Measurements from ENCODE around the gene PRKAG2. TPM values are rescaled to one million over a fixed set of nuclear protein-coding genes. Genes with fewer than 3 reads are reported as not detected.
"Not testable (repeated sequence)": the region's sequence is repeated elsewhere in the genome, so short reads cannot be mapped to it uniquely, and the experiment has no call there.

PRKAG2 gene
- total RNA-seq, 8 experiments from 2014 or later: 6.3 to 13.4 (median 8.5) TPM

DNA sequence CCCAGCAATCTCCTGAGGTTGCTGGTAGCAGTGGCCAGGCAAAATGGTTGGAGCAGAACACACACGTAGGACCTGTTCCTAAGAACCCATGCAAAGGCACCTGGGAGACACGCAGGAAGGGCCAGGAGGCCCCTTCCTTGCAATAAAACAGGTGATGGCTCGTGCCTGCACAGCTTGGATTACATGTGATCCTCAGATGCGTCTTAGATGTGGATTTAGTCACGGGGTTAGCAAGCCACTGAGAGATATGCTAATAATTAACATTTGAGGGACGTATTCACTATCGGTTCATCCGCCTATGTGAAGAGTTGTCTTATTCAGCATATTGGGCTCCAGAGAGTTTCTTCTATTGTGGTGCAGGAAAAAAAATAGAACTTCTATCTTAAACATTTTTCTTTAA is 352.6 kb downstream of the PRKAG2 start:
- peaks cover 0 to 7% of the 10 kb centered on the region in 2 donors for H3K4me1 ChIP-seq (replicated peaks in 1 of 2)
- WGBS, 10 experiments: 58 to 100% (median 81%) methylated on average over 1 to 8 of the region's 8 CpGs; no CpG with 5 or more reads in 3 of the 10 experiments
- no peak overlapping the region for H3K27ac ChIP-seq
- in situ Hi-C loops (cut with MboI; ENCODE audit: low pct_unique_long_range_greater_than_20kb in 2 of 9, low sequenced_read_pairs in 9 of 9, unreplicated experiment in 9 of 9): no loop called here
- ATAC-seq (replicated peaks in 6 of 8): no peak
- H3K4me3 ChIP-seq: no peak overlapping the region

- 24 to 100% (median 74%) methylated on average over 1 to 20 of the region's 55 CpGs for WGBS, 10 experiments
- in situ Hi-C loops (cut with MboI; ENCODE audit: low pct_unique_long_range_greater_than_20kb in 2 of 9, low sequenced_read_pairs in 9 of 9, unreplicated experiment in 9 of 9): no loop called here
- H3K4me3 ChIP-seq: peak overlapping the region; percentile 27 to 100 (median 36)
- H3K4me1 ChIP-seq (replicated peaks in 1 of 2): peaks cover 10 to 18% of the 10 kb centered on the region in 2 donors
- peak overlapping the region; percentile 70 to 89 for H3K27ac ChIP-seq
- peak in 2 of 8 experiments; percentile 9 to 10 for ATAC-seq (replicated peaks in 6 of 8)
Observed at GRCh38 chr7:151520419-151521261, 356.3 kb downstream of the PRKAG2 start.

- in situ Hi-C loops (cut with MboI; ENCODE audit: low pct_unique_long_range_greater_than_20kb in 2 of 9, low sequenced_read_pairs in 9 of 9, unreplicated experiment in 9 of 9): no loop called here
- WGBS, 10 experiments: 0 to 13% (median 0%) methylated on average over 1 to 13 of the region's 66 CpGs; no CpG with 5 or more reads in 6 of the 10 experiments
- peaks cover 10 to 18% of the 10 kb centered on the region in 2 donors for H3K4me1 ChIP-seq (replicated peaks in 1 of 2)
- peak within 1 kb of the TSS; percentile 77 to 100 (median 99) for H3K4me3 ChIP-seq
- peak; percentile 75 to 92 (median 90) for ATAC-seq (replicated peaks in 6 of 8)
- H3K27ac ChIP-seq: peak within 1 kb of the TSS; percentile 95 to 98
Observed at GRCh38 chr7:151519765-151520418, 357.0 kb downstream of the PRKAG2 start, which contains the start of gene RHEB. RHEB (minus strand) TSS chr7:151519895; CDS start chr7:151519511, 384 bp downstream.

- Histone ChIP-seq H3K4me1 (replicated peaks in 1 of 2) (peaks cover 10 to 18% of the 10 kb centered on the region in 2 donors), H3K4me3 (peak overlapping the region; percentile 77 to 100 (median 99)), H3K27ac (peak overlapping the region; percentile 95 to 98)
- in situ Hi-C loops (cut with MboI; ENCODE audit: low pct_unique_long_range_greater_than_20kb in 2 of 9, low sequenced_read_pairs in 9 of 9, unreplicated experiment in 9 of 9): not testable (repeated sequence)
- 0 to 7% (median 0%) methylated on average over 2 to 9 of the region's 118 CpGs; no CpG with 5 or more reads in 7 of the 10 experiments for WGBS, 10 experiments
- peak; percentile 65 to 77 (median 72) for ATAC-seq (replicated peaks in 6 of 8)
Observed at GRCh38 chr7:151518947-151519764, 357.8 kb downstream of the PRKAG2 start.

GRCh38 chr7:151518105-151518946 is 358.6 kb downstream of the PRKAG2 start:
- peak in 1 of 8 experiments; percentile 6 for ATAC-seq (replicated peaks in 6 of 8)
- in situ Hi-C loops (cut with MboI; ENCODE audit: low pct_unique_long_range_greater_than_20kb in 2 of 9, low sequenced_read_pairs in 9 of 9, unreplicated experiment in 9 of 9): no loop called here
- WGBS, 10 experiments: 0 to 8% (median 2%) methylated on average over 6 to 30 of the region's 36 CpGs; no CpG with 5 or more reads in 1 of the 10 experiments
- peak overlapping the region; percentile 77 to 100 (median 99) for H3K4me3 ChIP-seq
- H3K4me1 ChIP-seq (replicated peaks in 1 of 2): peaks cover 10 to 18% of the 10 kb centered on the region in 2 donors
- H3K27ac ChIP-seq: peak overlapping the region; percentile 95 to 98

- WGBS, 10 experiments: 27 to 96% (median 46%) methylated on average over 2 to 7 of the region's 7 CpGs
- in situ Hi-C loops (cut with MboI; ENCODE audit: low pct_unique_long_range_greater_than_20kb in 2 of 9, low sequenced_read_pairs in 9 of 9, unreplicated experiment in 9 of 9): no loop called here
- Histone ChIP-seq H3K4me1 (replicated peaks in 1 of 2) (peaks cover 10 to 18% of the 10 kb centered on the region in 2 donors), H3K27ac (peak overlapping the region in 1 of 2 donors; percentile 23), H3K4me3 (peak overlapping the region; percentile 77 to 100 (median 99))
- no peak for ATAC-seq (replicated peaks in 6 of 8)
Observed at GRCh38 chr7:151517601-151518104, 359.3 kb downstream of the PRKAG2 start.

- in situ Hi-C loops (cut with MboI; ENCODE audit: low pct_unique_long_range_greater_than_20kb in 2 of 9, low sequenced_read_pairs in 9 of 9, unreplicated experiment in 9 of 9): no loop called here
Observed at GRCh38 chr7:151515276-151515565, 361.7 kb downstream of the PRKAG2 start.

GRCh38 chr7:151514461-151515275 is 362.2 kb downstream of the PRKAG2 start:
- H3K4me1 ChIP-seq (replicated peaks in 1 of 2): peaks cover 11 to 13% of the 10 kb centered on the region in 2 donors
- in situ Hi-C loops (cut with MboI; ENCODE audit: low pct_unique_long_range_greater_than_20kb in 2 of 9, low sequenced_read_pairs in 9 of 9, unreplicated experiment in 9 of 9): no loop called here
- WGBS, 10 experiments: 67 to 100% (median 96%) methylated on average over 1 to 6 of the region's 6 CpGs
- ATAC-seq (replicated peaks in 6 of 8): no peak
- no peak overlapping the region for H3K4me3 ChIP-seq
- H3K27ac ChIP-seq: no peak overlapping the region

More at GRCh38 chr7:151515276-151515565, 361.7 kb downstream of the PRKAG2 start:
- no peak overlapping the region for H3K27ac ChIP-seq
- peaks cover 10 to 11% of the 10 kb centered on the region in 2 donors for H3K4me1 ChIP-seq (replicated peaks in 1 of 2)
- ATAC-seq (replicated peaks in 6 of 8): no peak
- H3K4me3 ChIP-seq: no peak overlapping the region

DNA sequence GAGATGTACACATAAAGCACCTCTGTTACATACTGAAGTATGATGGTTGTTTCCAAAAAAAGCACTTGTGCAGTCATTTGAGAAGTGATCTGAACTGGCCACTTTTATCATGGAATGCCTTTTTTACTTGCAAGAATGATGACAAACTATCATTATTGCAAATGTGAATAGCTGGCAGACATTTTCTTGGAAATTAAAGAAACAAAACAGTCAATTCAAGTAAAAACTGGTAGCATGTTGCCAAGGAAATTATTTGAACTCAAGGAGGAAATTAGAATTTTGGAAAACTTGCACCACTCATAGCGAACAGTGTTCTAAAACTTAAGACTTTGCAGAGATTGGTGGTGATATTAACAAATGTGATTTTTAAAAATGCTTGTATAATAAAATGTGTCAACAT is 363.8 kb downstream of the PRKAG2 start:
- WGBS, 10 experiments: 38 to 100% (median 100%) methylated on average over 1 of the region's 1 CpG; no CpG with 5 or more reads in 2 of the 10 experiments
- Histone ChIP-seq H3K4me1 (replicated peaks in 1 of 2) (peaks cover 13 to 15% of the 10 kb centered on the region in 2 donors), H3K27ac (no peak overlapping the region), H3K4me3 (no peak overlapping the region)
- in situ Hi-C loops (cut with MboI; ENCODE audit: low pct_unique_long_range_greater_than_20kb in 2 of 9, low sequenced_read_pairs in 9 of 9, unreplicated experiment in 9 of 9): no loop called here
- no peak for ATAC-seq (replicated peaks in 6 of 8)

DNA sequence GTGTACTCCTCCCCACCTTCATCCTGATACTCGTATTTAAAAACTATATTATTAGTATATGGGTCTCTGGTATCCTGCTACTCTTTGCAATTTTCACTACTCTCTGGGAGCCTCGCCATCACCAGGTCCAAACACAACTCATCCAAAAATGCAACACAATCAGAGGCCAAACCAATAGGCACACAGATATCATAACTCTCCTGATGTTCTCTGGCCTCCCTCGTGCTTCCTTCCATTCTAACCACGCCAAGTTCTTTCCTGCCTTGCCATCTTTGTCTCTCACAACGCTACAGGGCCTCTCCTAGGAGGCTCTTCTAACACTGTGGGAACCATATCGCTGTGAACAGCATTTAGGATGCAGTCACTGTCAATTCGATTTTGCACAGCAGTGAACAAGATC is 364.6 kb downstream of the PRKAG2 start:
- H3K4me3 ChIP-seq: no peak overlapping the region
- WGBS, 10 experiments: 73 to 100% (median 95%) methylated on average over 1 to 7 of the region's 7 CpGs; no CpG with 5 or more reads in 2 of the 10 experiments
- no peak for ATAC-seq (replicated peaks in 6 of 8)
- in situ Hi-C loops (cut with MboI; ENCODE audit: low pct_unique_long_range_greater_than_20kb in 2 of 9, low sequenced_read_pairs in 9 of 9, unreplicated experiment in 9 of 9): no loop called here
- no peak overlapping the region for H3K27ac ChIP-seq
- H3K4me1 ChIP-seq (replicated peaks in 1 of 2): peaks cover 14 to 15% of the 10 kb centered on the region in 2 donors

- ATAC-seq (replicated peaks in 6 of 8): no peak
- Histone ChIP-seq H3K4me3 (no peak overlapping the region), H3K4me1 (replicated peaks in 1 of 2) (peaks cover 13 to 15% of the 10 kb centered on the region in 2 donors), H3K27ac (no peak overlapping the region)
- in situ Hi-C loops (cut with MboI; ENCODE audit: low pct_unique_long_range_greater_than_20kb in 2 of 9, low sequenced_read_pairs in 9 of 9, unreplicated experiment in 9 of 9): no loop called here
- WGBS, 10 experiments: 91 to 100% (median 96%) methylated on average over 1 to 4 of the region's 4 CpGs; no CpG with 5 or more reads in 2 of the 10 experiments
Observed at GRCh38 chr7:151511946-151512345, 365.0 kb downstream of the PRKAG2 start.
